22Rv1 (cell line): ENCODE measurements around the gene CSRP1.

ENCODE experiments used
- H3K27ac ChIP-seq: fragments of 450-650 bp; 2 replicates; pipeline ENCODE4 v1.5.1; 2017
- CTCF ChIP-seq: fragments of 450-650 bp; IDR thresholded peaks from 2 replicates; pipeline ENCODE4 v1.5.1; 2017; ENCODE audit warnings: mild to moderate bottlenecking
- ZFX ChIP-seq: fragments of 450-650 bp; IDR thresholded peaks from 2 replicates; pipeline ENCODE4 v1.6.1; 2017; ENCODE audit warnings: antibody characterized with exemption, borderline replicate concordance

Gene CSRP1

DNA sequence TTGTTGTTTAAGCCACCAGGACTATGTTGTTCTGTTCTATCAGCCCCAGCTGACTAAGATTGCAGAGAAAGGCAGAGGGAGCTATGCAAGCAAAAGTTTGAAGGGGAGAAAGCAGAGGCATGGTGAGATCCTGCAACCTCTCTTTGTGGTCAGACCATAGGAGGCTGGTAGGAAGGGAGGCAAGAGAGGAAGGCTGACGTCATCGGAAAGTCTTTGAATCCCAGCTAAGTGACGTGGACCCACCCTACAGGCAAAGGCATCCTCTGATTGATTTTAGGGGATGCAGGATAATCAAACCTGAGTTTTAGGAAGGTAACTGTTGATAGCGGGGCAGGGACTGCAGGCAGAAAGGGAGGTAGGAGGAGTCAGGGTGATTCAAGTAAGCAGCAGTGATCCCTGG is 62.1 kb downstream of the CSRP1 start:
- TF ChIP-seq ZFX = no peak
- TF ChIP-seq CTCF = no peak
- no peak overlapping the region for H3K27ac ChIP-seq

GRCh38 chr1:201443747-201444146 is 63.2 kb downstream of the CSRP1 start:
- TF ChIP-seq ZFX (no peak), CTCF (no peak)
- no peak overlapping the region for H3K27ac ChIP-seq

- TF ChIP-seq ZFX (no peak), CTCF (no peak)
- H3K27ac ChIP-seq = no peak overlapping the region
These were observed 70.0 kb downstream of the CSRP1 start for GRCh38 chr1:201436969-201437368.

DNA sequence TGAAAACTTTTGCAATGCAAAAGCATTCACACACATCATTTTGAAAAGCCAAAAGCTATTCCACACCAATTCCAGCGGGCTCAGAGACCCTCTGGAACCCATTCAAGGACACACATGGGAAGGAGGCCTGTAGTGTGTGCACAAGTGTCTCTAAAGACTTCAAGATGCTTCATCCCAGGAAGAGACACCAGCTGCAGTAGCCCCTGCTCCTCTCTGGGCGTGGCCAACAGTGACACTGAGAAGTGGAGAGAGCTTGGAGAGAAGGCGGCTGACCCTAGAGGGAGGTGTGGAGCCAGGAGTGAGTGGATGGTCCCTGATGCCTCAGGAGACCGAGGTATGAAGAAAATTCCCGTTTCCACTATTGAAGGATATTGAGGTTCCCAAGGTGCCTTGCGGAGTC is 70.5 kb downstream of the CSRP1 start:
- H3K27ac ChIP-seq = no peak overlapping the region
- TF ChIP-seq CTCF = no peak
- TF ChIP-seq ZFX = no peak

- no peak overlapping the region for H3K27ac ChIP-seq
- no peak for TF ChIP-seq CTCF
- TF ChIP-seq ZFX = no peak
These were observed 72.7 kb downstream of the CSRP1 start for GRCh38 chr1:201434266-201434665.

- no peak for TF ChIP-seq CTCF
- TF ChIP-seq ZFX = no peak
These were observed 73.3 kb downstream of the CSRP1 start for GRCh38 chr1:201433609-201434008.

More at GRCh38 chr1:201433609-201434008, 73.3 kb downstream of the CSRP1 start:
- no peak overlapping the region for H3K27ac ChIP-seq
